PC-3 (cell line): ENCODE data around the gene NKX2-3. TPM values are rescaled to one million over a fixed set of nuclear protein-coding genes. Genes with fewer than 3 reads are reported as not detected.

Source experiments
- ATAC-seq: fragments of 200-7000 bp; cut with Tn5 transposase; 2 replicates; pipeline ENCODE4 v1.9.1; 2020; ENCODE audit warnings: mild to moderate bottlenecking, moderate library complexity
- BruUV-seq: library from RNA; stranded (reverse); fragments of 400-500 nt; replicated peaks from 2 replicates; lab custom pipeline; 2021; lab: Mats Ljungman, UMichigan
- CTCF ChIA-PET: fragments of 300-600 bp; sonication (Branson Sonifier 250); formaldehyde crosslinking; loops from one replicate; lab custom pipeline; 2022; ENCODE audit warnings: antibody characterized with exemption; lab: Charles Lee
- POLR2A ChIA-PET: fragments of 300-600 bp; sonication (Branson Sonifier 250); formaldehyde crosslinking; loops from one replicate; lab custom pipeline; 2022; ENCODE audit warnings: antibody characterized with exemption; ENCODE audit not compliant: unreplicated experiment; lab: Charles Lee
- DNase-seq: peaks from one replicate; pipeline ENCODE4 v3.0.0-alpha.2; 2015
- H2AFZ ChIP-seq: fragments of 300-600 bp; sonication (generic); 2 replicates; pipeline ENCODE4 v1.6.0; 2016; ENCODE audit warnings: antibody characterized with exemption, low read length
- H3F3A ChIP-seq: fragments of 300-600 bp; sonication (generic); one replicate; pipeline ENCODE4 v1.6.0; 2017; ENCODE audit warnings: antibody characterized with exemption, low read length, control low read depth, mild to moderate bottlenecking; ENCODE audit not compliant: unreplicated experiment
- H3K27ac ChIP-seq: fragments of 300-600 bp; sonication (generic); 2 replicates; pipeline ENCODE4 v1.5.1; 2016; ENCODE audit warnings: mild to moderate bottlenecking, low read length
- H3K27me3 ChIP-seq: fragments of 300-600 bp; sonication (generic); 2 replicates; pipeline ENCODE4 v1.6.1; 2016; ENCODE audit warnings: low read length, mixed read lengths
- H3K36me3 ChIP-seq: fragments of 300-600 bp; sonication (generic); 2 replicates; pipeline ENCODE4 v1.6.1; 2016; ENCODE audit warnings: low read depth, mixed run types, low read length, mixed read lengths
- H3K4me1 ChIP-seq: fragments of 300-600 bp; sonication (generic); 2 replicates; pipeline ENCODE4 v1.5.1; 2016; ENCODE audit warnings: low read length; ENCODE audit not compliant: insufficient read depth
- H3K4me2 ChIP-seq: fragments of 300-600 bp; sonication (generic); 2 replicates; pipeline ENCODE4 v1.6.0; 2016; ENCODE audit warnings: low read length
- H3K4me3 ChIP-seq: fragments of 300-600 bp; sonication (generic); 2 replicates; pipeline ENCODE4 v1.5.1; 2016; ENCODE audit warnings: mild to moderate bottlenecking, low read length, mixed read lengths
- H3K79me2 ChIP-seq: fragments of 300-600 bp; sonication (generic); 2 replicates; pipeline ENCODE4 v1.6.1; 2017; ENCODE audit warnings: low read length, mixed read lengths
- H3K9ac ChIP-seq: fragments of 300-600 bp; sonication (generic); 2 replicates; pipeline ENCODE4 v1.6.0; 2016; ENCODE audit warnings: mild to moderate bottlenecking, low read length
- H3K9me2 ChIP-seq: fragments of 300-600 bp; sonication (generic); replicated peaks from 2 replicates; pipeline ENCODE4 v1.6.1; 2016; ENCODE audit warnings: mixed run types, low read length, mixed read lengths
- H3K9me3 ChIP-seq: fragments of 300-600 bp; sonication (generic); 2 replicates; pipeline ENCODE4 v1.6.1; 2016; ENCODE audit warnings: low read length, mixed read lengths
- H4K20me1 ChIP-seq: fragments of 300-600 bp; sonication (generic); 2 replicates; pipeline ENCODE4 v1.6.1; 2016; ENCODE audit warnings: low read length, mixed read lengths
- CTCF ChIP-seq: fragments of 300-600 bp; sonication (generic); conservative IDR thresholded peaks from 2 replicates; pipeline ENCODE4 v1.5.1; 2017; ENCODE audit warnings: antibody characterized with exemption, low read depth, mild to moderate bottlenecking, low read length
- EZH2 ChIP-seq: fragments of 300-600 bp; sonication (generic); IDR thresholded peaks from one replicate; pipeline ENCODE4 v1.6.1; 2017; ENCODE audit warnings: antibody characterized with exemption, mild to moderate bottlenecking, low read length; ENCODE audit not compliant: unreplicated experiment
- EZH2phosphoT487 ChIP-seq: fragments of 300-600 bp; sonication (generic); IDR thresholded peaks from 2 replicates; pipeline ENCODE4 v1.6.1; 2018; ENCODE audit warnings: mild to moderate bottlenecking, antibody characterized with exemption, low read length, borderline replicate concordance
- intact Hi-C: fragments of 100-400 bp; cut with micrococcal nuclease; formaldehyde crosslinking; loops from 2 replicates; pipeline ENCODE4 v1.9.0; 2023
- total RNA-seq: library from RNA; depleted of rRNA; stranded (reverse); fragments of >200 nt; gene quantifications from 2 replicates; pipeline ENCODE4 v1.2.3, GENCODE V29; 2014

Gene NKX2-3
- total RNA-seq, 1 experiment from 2014 or later, result 0.07 TPM

- H3K9me3 ChIP-seq, result no peaks in the 10 kb centered on the region
- no TSS peak for BruUV-seq
Observed at GRCh38 chr10:99558708-99559107, 26.0 kb downstream of the NKX2-3 start.

DNA sequence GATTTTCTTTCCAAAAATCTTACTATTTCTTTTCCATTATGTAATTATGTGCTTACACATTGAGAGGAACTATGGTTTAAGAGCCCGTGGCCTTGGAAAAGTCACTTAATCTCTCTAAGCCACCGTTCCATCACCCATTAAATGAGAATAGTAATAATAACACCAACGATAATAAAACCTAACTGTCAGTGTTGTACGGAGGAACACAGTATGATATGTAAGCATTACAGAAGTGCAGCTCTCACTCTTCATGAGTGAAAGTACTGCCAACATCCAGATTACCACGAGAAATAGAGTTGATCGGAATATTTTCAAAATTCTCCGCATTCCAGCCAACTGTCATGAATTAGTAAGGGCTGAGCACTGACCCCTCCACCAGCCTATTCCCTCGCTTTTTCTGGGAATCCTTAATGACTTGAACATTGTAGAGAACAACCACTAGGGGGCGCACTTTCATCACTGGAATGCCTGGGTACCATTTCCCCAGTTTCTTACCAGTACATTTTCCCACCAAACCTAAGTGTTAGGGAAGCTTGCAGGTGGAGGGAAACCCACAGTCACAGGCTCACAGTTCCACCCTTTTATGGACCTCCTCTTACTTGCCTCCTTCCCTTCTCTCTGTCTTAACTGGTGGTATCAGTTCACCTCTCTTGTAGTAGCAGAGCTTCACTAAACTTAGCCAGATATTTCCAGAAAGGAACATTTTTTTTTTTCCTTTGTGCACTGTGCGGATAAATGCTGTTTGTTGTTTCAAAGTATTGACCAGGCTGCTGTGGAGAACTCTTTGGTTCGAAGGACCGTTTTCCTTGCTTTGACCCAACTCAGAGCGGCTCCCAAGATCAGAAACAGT is 27.8 kb downstream of the NKX2-3 start:
- POLR2A ChIA-PET, result no interaction called here
- DNase-seq, result peak; percentile 60
- peak overlapping the region; percentile 74 for H3K4me2 ChIP-seq

More at GRCh38 chr10:99558708-99559107, 26.0 kb downstream of the NKX2-3 start:
- intact Hi-C loops, result no loop called here
- TF ChIP-seq EZH2 (no peak), EZH2phosphoT487 (no peak), CTCF (no peak)
- no peak overlapping the region for H3K9ac ChIP-seq
- no peaks in the 10 kb centered on the region for H3K36me3 ChIP-seq
- no peak for ATAC-seq
- H3K4me3 ChIP-seq, result no peak overlapping the region
- ChIA-PET POLR2A (no interaction called here), CTCF (no interaction called here)
- peaks cover 9% of the 10 kb centered on the region; the same call in 1 of the 2 replicates for H3K27me3 ChIP-seq
- no peaks in the 10 kb centered on the region for H3K9me2 ChIP-seq
- no peak overlapping the region for H3K27ac ChIP-seq
- H3K79me2 ChIP-seq, result no peaks in the 10 kb centered on the region
- no peaks in the 10 kb centered on the region for H4K20me1 ChIP-seq
- H3K4me1 ChIP-seq, result peaks cover 5% of the 10 kb centered on the region; the same call in 1 of the 2 replicates
- DNase-seq, result no peak
- H3K4me2 ChIP-seq, result no peak overlapping the region
- H2AFZ ChIP-seq, result no peak overlapping the region
- no peaks in the 10 kb centered on the region for H3F3A ChIP-seq

More for the DNA sequence above, 27.8 kb downstream of the NKX2-3 start:
- Histone ChIP-seq H3K4me1 (peaks cover 5% of the 10 kb centered on the region; the same call in 1 of the 2 replicates), H4K20me1 (no peaks in the 10 kb centered on the region), H3K9me2 (no peaks in the 10 kb centered on the region), H2AFZ (peak overlapping the region; percentile 72), H3K27me3 (no peaks in the 10 kb centered on the region), H3K9me3 (no peaks in the 10 kb centered on the region), H3K79me2 (no peaks in the 10 kb centered on the region), H3K36me3 (no peaks in the 10 kb centered on the region), H3K27ac (no peak overlapping the region), H3K4me3 (peak overlapping the region; percentile 49; the same call in 1 of the 2 replicates), H3F3A (no peaks in the 10 kb centered on the region), H3K9ac (no peak overlapping the region)
- intact Hi-C loops, result loop anchor here (2.0 kb wide), 1 partner anchor 52 kb away; no protein-coding TSS in a partner anchor
- no peak for TF ChIP-seq EZH2
- peak; percentile 83 for TF ChIP-seq CTCF
- BruUV-seq, result no TSS peak
- CTCF ChIA-PET, result no interaction called here
- peak; percentile 53; the same call in 1 of the 2 replicates for ATAC-seq
